DMS79 treated with DMSO at 0.1 percent for 48 hours (cell line): ENCODE measurements around the gene WDR90.
"Not testable (repeated sequence)": the region's sequence is repeated elsewhere in the genome, so short reads cannot be mapped to it uniquely, and the experiment has no call there.

Experiments
- DNase-seq: peaks from one replicate; lab custom pipeline; 2025; lab: John Stamatoyannopoulos, UW

Gene WDR90

GRCh38 chr16:689175-689897 is 40.2 kb downstream of the WDR90 start:
- DNase-seq: no peak

GRCh38 chr16:691242-691641 is 42.1 kb downstream of the WDR90 start:
- DNase-seq: not testable (repeated sequence)

GRCh38 chr16:692356-693108 is 43.4 kb downstream of the WDR90 start:
- no peak for DNase-seq

GRCh38 chr16:693364-693763 is 44.2 kb downstream of the WDR90 start:
- no peak for DNase-seq

GRCh38 chr16:693766-694165 is 44.6 kb downstream of the WDR90 start:
- no peak for DNase-seq

- DNase-seq: no peak
These were observed 45.2 kb downstream of the WDR90 start for GRCh38 chr16:694187-694862.

- DNase-seq: no peak
These were observed 45.7 kb downstream of the WDR90 start for GRCh38 chr16:694863-695354.

- DNase-seq: peak; percentile 95
These were observed 46.4 kb downstream of the WDR90 start for GRCh38 chr16:695355-696089.

GRCh38 chr16:698911-699671 is 49.9 kb downstream of the WDR90 start:
- DNase-seq: no peak

- DNase-seq: no peak
These were observed 51.8 kb downstream of the WDR90 start for GRCh38 chr16:700684-701584.

- DNase-seq: no peak
These were observed 53.2 kb downstream of the WDR90 start for GRCh38 chr16:702341-702740.

- no peak for DNase-seq
These were observed 54.2 kb downstream of the WDR90 start for GRCh38 chr16:703406-703805.

- no peak for DNase-seq
These were observed 54.9 kb downstream of the WDR90 start for GRCh38 chr16:704047-704446.

- no peak for DNase-seq
These were observed 55.6 kb downstream of the WDR90 start for GRCh38 chr16:704552-705380.

GRCh38 chr16:705431-706188 is 56.4 kb downstream of the WDR90 start, which contains the start of gene FBXL16:
Gene FBXL16 (minus strand): TSS chr16:705801. CDS start chr16:697405, 8,396 bp downstream.
- DNase-seq: peak; percentile 32

- peak; percentile 28 for DNase-seq
These were observed 57.3 kb downstream of the WDR90 start for GRCh38 chr16:706189-707061.

- DNase-seq: no peak
These were observed 57.9 kb downstream of the WDR90 start for GRCh38 chr16:707062-707538.
